Germinal center (tissue), 1 donor: Measurements from ENCODE around the gene CNTFR.

Experiments
- DNase-seq: peaks from one replicate; pipeline ENCODE4 v3.0.0; 2012; ENCODE audit warnings: mixed read lengths, low spot score

CNTFR gene

DNA sequence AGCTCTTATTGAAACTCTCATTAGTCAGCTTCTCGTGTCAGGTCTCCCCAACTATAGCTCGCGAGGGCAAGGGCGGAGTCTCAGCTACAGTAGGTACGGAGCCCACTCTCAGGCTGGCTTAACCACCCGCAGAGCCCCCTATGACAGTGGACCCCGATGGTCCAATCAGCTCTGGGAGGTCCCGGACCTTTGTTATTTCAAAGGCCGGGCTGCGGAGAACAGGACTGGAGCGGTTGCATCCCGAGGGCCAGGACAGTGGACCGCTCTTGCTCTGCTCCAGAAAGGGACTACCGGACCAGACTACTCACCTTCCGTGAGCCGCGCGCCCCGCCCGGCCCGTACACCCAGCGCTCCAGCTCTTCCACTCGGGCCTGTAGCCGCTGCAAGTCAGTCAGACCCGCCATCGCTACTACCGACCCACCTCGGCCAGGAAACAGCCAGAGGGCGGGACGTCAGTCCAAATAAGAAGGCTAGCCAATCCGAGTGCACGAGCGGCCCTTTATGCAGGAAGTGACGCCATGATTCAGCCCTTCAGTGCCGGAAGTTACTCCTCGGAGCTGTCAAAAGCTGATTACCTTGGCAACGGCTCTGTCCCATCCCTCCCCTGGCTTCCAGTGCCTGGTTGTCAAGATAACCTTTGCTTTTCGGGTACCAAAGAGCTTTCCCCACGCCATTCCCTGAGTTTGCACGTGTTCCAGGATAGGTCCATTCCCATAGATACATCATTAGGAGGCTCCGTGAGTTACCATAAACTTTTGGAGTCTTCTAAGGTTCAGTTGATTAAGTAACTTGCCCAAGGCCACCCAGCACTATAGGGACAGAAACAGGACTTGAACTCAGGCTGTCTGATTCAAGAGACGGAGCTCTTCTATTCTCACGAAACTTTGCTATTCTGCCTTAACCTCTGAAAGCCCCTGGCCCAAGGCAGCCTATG, 30.8 kb upstream of the CNTFR start, which contains the start of gene DCTN3:
DCTN3 (minus strand) TSS at position 435 of the 934 bp plus-strand sequence; CDS start at position 404, 31 bp downstream.
- DNase-seq, result peak; percentile 96

GRCh38 chr9:34615132-34615531, 25.6 kb upstream of the CNTFR start:
- DNase-seq, result no peak

- peak; percentile 85 for DNase-seq
Measured at GRCh38 chr9:34612788-34613390, 23.4 kb upstream of the CNTFR start.

GRCh38 chr9:34611811-34612787, 22.6 kb upstream of the CNTFR start, which contains the start of gene RPP25L:
Gene RPP25L, minus strand, starts transcription at chr9:34612097. Its CDS starts 801 bp downstream, at chr9:34611296.
- peak; percentile 93 for DNase-seq

DNA sequence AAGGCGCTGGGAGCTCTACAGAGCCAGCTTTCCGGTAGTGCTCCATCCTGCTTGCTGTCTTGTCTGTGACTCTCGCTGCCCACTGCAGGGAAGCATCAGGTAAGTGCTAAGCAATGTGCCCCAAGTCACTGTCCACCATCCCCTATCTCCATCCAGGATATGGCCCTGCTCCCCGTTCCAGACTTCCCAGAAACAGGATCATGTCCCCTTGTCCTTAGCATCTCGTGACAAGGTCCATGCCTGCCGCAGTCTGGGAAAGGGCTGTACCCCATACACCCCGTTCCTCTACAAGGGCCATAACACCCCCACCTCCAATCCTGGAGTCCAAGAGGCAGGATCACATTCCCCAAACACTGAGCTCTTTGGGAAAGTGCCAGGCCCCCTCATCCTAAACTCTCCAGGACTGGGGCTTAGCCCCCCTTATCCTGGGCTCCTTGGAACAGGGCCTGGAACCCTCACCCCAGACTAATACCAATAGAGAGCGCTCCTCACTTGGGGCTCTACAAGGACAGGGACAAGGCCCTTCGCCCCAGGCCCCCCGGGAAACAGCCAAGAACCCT, 21.8 kb upstream of the CNTFR start:
- no peak for DNase-seq

- DNase-seq, result no peak
Measured at GRCh38 chr9:34610434-34611206, 21.1 kb upstream of the CNTFR start.

- no peak for DNase-seq
Measured at GRCh38 chr9:34607331-34607730, 17.8 kb upstream of the CNTFR start.

DNA sequence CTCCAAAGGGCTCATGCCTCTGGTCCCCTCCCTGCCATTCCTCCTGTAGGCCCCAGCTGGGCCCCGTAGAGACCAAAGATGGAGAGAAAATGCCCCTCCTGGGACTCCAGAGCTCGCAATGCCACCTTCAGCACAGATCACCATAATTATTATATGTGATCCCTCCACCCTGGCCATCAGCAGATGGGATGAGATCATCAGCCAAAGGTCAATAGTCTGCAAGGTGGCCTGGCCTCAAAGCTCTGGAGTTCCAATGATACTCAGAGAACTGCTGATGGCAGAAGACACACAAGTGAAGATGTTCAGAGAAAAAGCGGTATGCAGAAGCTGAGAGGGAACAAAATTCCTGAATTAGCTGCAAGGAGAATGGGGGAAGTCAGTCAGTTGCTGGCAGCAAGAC, 17.4 kb upstream of the CNTFR start:
- no peak for DNase-seq

- DNase-seq, result no peak
Measured at GRCh38 chr9:34606190-34606589, 16.7 kb upstream of the CNTFR start.

- peak; percentile 88 for DNase-seq
Measured at GRCh38 chr9:34603610-34604231, 14.2 kb upstream of the CNTFR start.

- no peak for DNase-seq
Measured at GRCh38 chr9:34601937-34602573, 12.5 kb upstream of the CNTFR start.

GRCh38 chr9:34600908-34601307, 11.4 kb upstream of the CNTFR start:
- DNase-seq, result no peak

- no peak for DNase-seq
Measured at GRCh38 chr9:34599546-34599945, 10.0 kb upstream of the CNTFR start.

DNA sequence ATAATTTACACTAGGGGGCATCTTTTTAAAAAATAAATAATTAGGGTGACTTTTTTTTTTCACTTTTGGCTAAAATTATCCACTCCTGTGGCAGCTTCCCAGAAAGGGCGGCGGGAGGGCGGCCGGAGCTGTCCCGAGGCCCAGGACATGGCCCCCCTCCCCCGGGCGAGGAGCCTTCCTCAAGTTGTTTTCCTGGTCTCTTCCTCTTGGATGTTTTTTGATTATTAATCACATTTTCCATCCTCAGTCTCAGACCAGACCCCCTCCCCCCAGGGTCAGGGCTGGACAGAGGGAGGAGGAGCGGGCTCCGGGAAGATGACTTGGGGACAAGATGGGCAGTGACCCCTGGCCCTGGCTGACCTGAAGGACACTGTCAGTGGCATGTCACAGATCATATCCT, 4.7 kb upstream of the CNTFR start:
- no peak for DNase-seq

DNA sequence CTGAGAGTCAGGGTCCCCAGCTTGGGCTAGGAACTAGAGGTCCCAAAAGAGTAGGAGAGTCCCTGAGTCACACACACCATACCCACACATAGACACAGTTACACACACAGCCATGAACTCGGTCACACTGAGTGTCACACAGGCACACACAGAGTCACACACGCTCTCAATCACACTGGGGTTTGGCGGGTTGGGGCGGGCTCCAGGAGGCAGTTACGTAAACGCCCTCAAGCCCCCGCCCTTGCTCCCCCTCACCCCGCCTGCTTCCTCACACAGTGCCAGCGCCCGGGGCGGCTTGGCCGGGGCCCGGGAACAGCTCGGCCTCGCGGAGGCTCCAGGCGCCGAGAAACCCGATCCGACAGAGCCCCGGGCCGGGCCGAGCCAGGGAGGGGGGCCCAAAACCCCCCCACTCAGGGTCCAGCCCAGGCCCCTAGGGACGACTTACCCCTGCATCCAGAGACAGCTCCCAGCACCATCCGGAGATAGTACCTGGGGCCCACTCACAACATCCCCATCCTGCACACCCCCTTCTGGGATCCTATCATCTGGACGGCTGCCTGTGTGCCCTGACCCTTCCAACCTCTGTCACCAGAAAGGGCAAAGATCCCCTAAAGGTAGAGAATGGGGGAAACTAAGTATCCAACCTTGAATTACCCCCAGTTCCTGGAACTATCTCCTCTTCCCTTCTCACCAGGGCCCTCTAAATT, 3.5 kb upstream of the CNTFR start:
- DNase-seq, result no peak

GRCh38 chr9:34591917-34592866, 2.7 kb upstream of the CNTFR start:
- peak; percentile 34 for DNase-seq

DNA sequence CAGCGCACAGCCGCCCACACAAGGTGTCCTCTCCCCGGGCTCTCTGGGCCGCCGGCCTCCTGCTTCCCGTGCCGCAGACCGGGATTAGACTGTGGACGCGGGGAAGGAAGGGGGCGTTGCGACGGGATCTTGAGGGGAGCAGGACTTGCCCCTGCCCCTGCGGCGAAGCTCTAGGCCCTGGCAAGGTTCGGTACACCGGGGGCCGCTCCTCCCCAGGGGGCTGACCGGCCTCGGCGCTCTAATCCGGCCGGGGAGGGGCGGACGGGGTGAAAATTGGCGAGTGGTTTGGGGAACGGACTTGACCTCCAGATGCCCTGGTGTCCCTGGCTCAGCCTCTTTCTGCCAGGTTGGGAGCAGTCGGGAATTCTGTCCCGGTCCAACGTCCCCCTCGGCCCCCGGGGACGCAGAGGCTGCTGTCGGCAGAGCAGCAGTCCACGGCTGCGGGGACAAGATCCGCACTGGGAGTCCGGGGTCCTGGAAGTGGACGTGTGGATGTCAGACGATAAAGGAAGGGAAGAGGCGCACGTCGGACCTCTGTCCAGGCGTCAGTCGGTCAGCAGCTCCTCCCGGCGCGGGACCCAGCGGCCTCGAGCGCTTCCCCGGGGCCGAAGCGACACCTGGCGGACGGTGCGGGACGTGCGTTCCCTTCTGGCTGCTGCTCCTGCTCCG, 1.9 kb upstream of the CNTFR start:
- peak; percentile 88 for DNase-seq
